K562 (cell line): Measurements from ENCODE around the gene PLOD1. TPM values are rescaled to one million over a fixed set of nuclear protein-coding genes. Genes with fewer than 3 reads are reported as not detected.

Source experiments
- BDP1 ChIP-seq: IDR thresholded peaks from 3 replicates; pipeline ENCODE4 v1.6.1; 2011; ENCODE audit not compliant: insufficient read length, insufficient read depth
- BRCA1 ChIP-seq, 2 experiments: fragments of 450-650 bp in 1 of 2; sonication (generic) in 1 of 2; formaldehyde crosslinking in 1 of 2; IDR thresholded peaks; 2 replicates each; pipeline versions ENCODE4 v1.5.0 to v1.6.1; 2017 to 2020; ENCODE audit warnings: mild to moderate bottlenecking in 1 of 2, missing genetic modification reagents in 1 of 2
- CBX5 ChIP-seq: IDR thresholded peaks from 2 replicates; pipeline ENCODE4 v1.6.1; 2014; ENCODE audit warnings: low read depth, borderline replicate concordance
- CHCHD3 ChIP-seq: fragments of 250-450 bp; sonication (Bioruptor Pico); IDR thresholded peaks from 2 replicates; pipeline ENCODE4 v2.1.2; 2022; ENCODE audit warnings: mild to moderate bottlenecking
- CHD2 ChIP-seq: IDR thresholded peaks from 2 replicates; pipeline ENCODE4 v1.6.1; 2011; ENCODE audit warnings: low read depth, low read length
- ESRRA ChIP-seq: fragments of 450-650 bp; IDR thresholded peaks from 2 replicates; pipeline ENCODE4 v1.6.1; 2014; ENCODE audit warnings: low read depth, mild to moderate bottlenecking, moderate library complexity, borderline replicate concordance
- ETV1 ChIP-seq: fragments of 450-650 bp; conservative IDR thresholded peaks from 2 replicates; pipeline ENCODE4 v1.6.1; 2016; ENCODE audit warnings: missing genetic modification characterization, control low read depth, low read depth, missing compliant biosample characterization
- FOXK2 ChIP-seq, 2 experiments: fragments of 450-650 bp; IDR thresholded peaks in 1 of 2; conservative IDR thresholded peaks in 1 of 2; 2 replicates each; pipeline ENCODE4 v1.6.1; 2016; ENCODE audit warnings: low read depth in 2 of 2, mild to moderate bottlenecking in 1 of 2
- GABPB2 ChIP-seq: fragments of 250-450 bp; sonication (Bioruptor Pico); conservative IDR thresholded peaks from 2 replicates; pipeline ENCODE4 v1.5.1; 2021; ENCODE audit warnings: mild to moderate bottlenecking
- ILF3 ChIP-seq: fragments of 450-650 bp; IDR thresholded peaks from 2 replicates; pipeline ENCODE4 v1.6.1; 2018; ENCODE audit warnings: antibody characterized with exemption, mild to moderate bottlenecking, moderate library complexity, borderline replicate concordance
- MAZ ChIP-seq, 2 experiments: fragments of 450-650 bp in 1 of 2; sonication (generic) in 1 of 2; formaldehyde crosslinking; IDR thresholded peaks in 1 of 2; conservative IDR thresholded peaks in 1 of 2; 2 replicates each; pipeline versions ENCODE4 v1.4.0 to v1.5.0; 2020; ENCODE audit warnings: mild to moderate bottlenecking in 1 of 2, missing genetic modification reagents in 1 of 2
- MCM3 ChIP-seq: fragments of 450-650 bp; IDR thresholded peaks from 2 replicates; pipeline ENCODE4 v1.6.1; 2016
- MEF2D ChIP-seq: conservative IDR thresholded peaks from 2 replicates; pipeline ENCODE4 v1.6.1; 2016; ENCODE audit warnings: low read depth, missing genetic modification characterization, missing compliant biosample characterization
- MTA3 ChIP-seq: fragments of 450-650 bp; formaldehyde crosslinking; IDR thresholded peaks from 2 replicates; pipeline ENCODE4 v1.6.1; 2017; ENCODE audit warnings: mild to moderate bottlenecking, borderline replicate concordance
- NEUROD1 ChIP-seq: fragments of 150-350 bp; IDR thresholded peaks from 2 replicates; pipeline ENCODE4 v1.6.1; 2014; ENCODE audit warnings: borderline replicate concordance, low read length, low read depth; ENCODE audit not compliant: partially characterized antibody
- NFIX ChIP-seq: fragments of 250-450 bp; sonication (Bioruptor Pico); IDR thresholded peaks from 2 replicates; pipeline ENCODE4 v1.4.0; 2020; ENCODE audit warnings: low read depth, mild to moderate bottlenecking, moderate library complexity
- PHF21A ChIP-seq: fragments of 450-650 bp; IDR thresholded peaks from 2 replicates; pipeline ENCODE4 v1.6.1; 2017; ENCODE audit warnings: low read depth, borderline replicate concordance
- PYGO2 ChIP-seq: fragments of 450-650 bp; IDR thresholded peaks from 2 replicates; pipeline ENCODE4 v1.6.1; 2016; ENCODE audit warnings: mild to moderate bottlenecking, missing genetic modification characterization, moderate library complexity, missing compliant biosample characterization
- RBBP5 ChIP-seq: fragments of 200-600 bp; sonication (generic); IDR thresholded peaks from 2 replicates; pipeline ENCODE4 v1.6.1; 2012; ENCODE audit warnings: borderline replicate concordance, mild to moderate bottlenecking, low read length, control low read depth, inconsistent platforms; ENCODE audit not compliant: insufficient read depth, poor library complexity, severe bottlenecking
- SNRNP70 ChIP-seq: fragments of 200-400 bp; formaldehyde crosslinking; optimal IDR thresholded peaks from 2 replicates; pipeline ENCODE3; 2017; ENCODE audit warnings: low read depth, low read length
- TFE3 ChIP-seq: fragments of 450-650 bp; formaldehyde crosslinking; IDR thresholded peaks from 2 replicates; pipeline ENCODE4 v1.4.0; 2020; ENCODE audit warnings: mild to moderate bottlenecking, mixed read lengths
- TGIF2 ChIP-seq: sonication (generic); formaldehyde crosslinking; IDR thresholded peaks from 2 replicates; pipeline ENCODE4 v1.8.1; 2022; ENCODE audit warnings: mild to moderate bottlenecking, missing genetic modification reagents, moderate library complexity
- ZNF184 ChIP-seq: sonication (generic); formaldehyde crosslinking; IDR thresholded peaks from 2 replicates; pipeline ENCODE4 v1.5.0; 2020; ENCODE audit warnings: missing genetic modification reagents
- ZNF551 ChIP-seq: fragments of 250-450 bp; sonication (Bioruptor Pico); IDR thresholded peaks from 2 replicates; pipeline ENCODE4 v1.5.0; 2021; ENCODE audit warnings: mild to moderate bottlenecking, moderate library complexity
- ZNF75A ChIP-seq: fragments of 450-650 bp; formaldehyde crosslinking; IDR thresholded peaks from 2 replicates; pipeline ENCODE4 v1.4.0; 2020; ENCODE audit warnings: mild to moderate bottlenecking
- ZNF766 ChIP-seq: fragments of 200-800 bp; sonication (Bioruptor generic); conservative IDR thresholded peaks from 2 replicates; pipeline ENCODE4 v1.6.1; 2016; ENCODE audit warnings: missing genetic modification characterization, missing compliant biosample characterization
- ZZZ3 ChIP-seq: fragments of 450-650 bp; IDR thresholded peaks from 2 replicates; pipeline ENCODE4 v1.6.1; 2016; ENCODE audit warnings: antibody characterized with exemption, mild to moderate bottlenecking, moderate library complexity
- polyA plus RNA-seq, 8 experiments: library from polyadenylated mRNA; depleted of rRNA in 4 of 8; stranded (reverse) in 5 of 8; unstranded in 3 of 8; fragments of >200 nt; fragmentation: Nextera tagmentation in 2 of 8; fragmentation: Illumina TruSeq in 1 of 8; extraction: Ambion mirVana in 2 of 8; extraction: Trizol in 1 of 8; gene quantifications; 2 replicates each; pipeline versions ENCODE4 v1.2.1 to v1.2.3, GENCODE V29; 2011 to 2014; ENCODE audit warnings: inconsistent platforms in 1 of 8, missing spikeins in 1 of 8
- total RNA-seq, 7 experiments: library from RNA; depleted of rRNA in 6 of 7; stranded (reverse); fragments of >200 nt in 6 of 7; fragmentation: Illumina TruSeq in 2 of 7; extraction: Trizol in 2 of 7; gene quantifications; 2 replicates each; pipeline versions ENCODE4 v1.2.1 to v1.2.3, GENCODE V29; 2011 to 2021; ENCODE audit warnings: low replicate concordance in 1 of 7
- TF ChIP-seq, protein P1 (sequence below): fragments of 250-450 bp; sonication (Bioruptor Pico); IDR thresholded peaks from 2 replicates; pipeline ENCODE4 v1.5.0; 2020; ENCODE audit warnings: mild to moderate bottlenecking, borderline replicate concordance

The PLOD1 gene
- total and polyA plus RNA-seq, 9 of the 15 experiments (the other 6 are each of a cell fraction or from before 2014, with no cell fraction given): 16.6 to 90.8 (median 52.7) TPM

GRCh38 chr1:12015001-12015491 is 80.5 kb downstream of the PLOD1 start (continued):
- TF ChIP-seq TFE3 (CRISPR knock-in tag) (peak; percentile 65), RBBP5 (no peak), MCM3 (no peak), ZZZ3 (no peak), ETV1 (tag) (no peak; the same call in 1 of the 2 replicates), MTA3 (0 out of 2 replicates have a peak, but pooled peaks have one; percentile 13), BDP1 (peak; percentile 36), FOXK2 (conservative IDR thresholded peaks at IDR 0.05 in 1 of 2, IDR thresholded peaks at IDR 0.05 in 1 of 2; ENCODE audit: low read depth in 2 of 2) (no peak; a peak in 1 of 4 replicates), PHF21A (no peak), PYGO2 (tag) (no peak), MAZ (CRISPR knock-in tag; conservative IDR thresholded peaks at IDR 0.05 in 1 of 2, IDR thresholded peaks at IDR 0.05 in 1 of 2) (no peak), NFIX (CRISPR knock-in tag) (no peak), ILF3 (no peak), SNRNP70 (no peak), CHD2 (no peak), CHCHD3 (CRISPR knock-in tag) (no peak), ESRRA (no peak), NEUROD1 (no peak), TGIF2 (no peak), ZNF766 (no peak), ZNF75A (CRISPR knock-in tag) (no peak), MEF2D (tag) (peak; percentile 73), GABPB2 (CRISPR knock-in tag) (no peak), ZNF551 (CRISPR knock-in tag) (no peak), BRCA1 (IDR thresholded peaks at IDR 0.05) (no peak), BRCA1 (CRISPR knock-in tag; IDR thresholded peaks at IDR 0.05) (no peak), CBX5 (no peak), ZNF184 (CRISPR knock-in tag) (no peak)
- TF ChIP-seq, protein P1, sequence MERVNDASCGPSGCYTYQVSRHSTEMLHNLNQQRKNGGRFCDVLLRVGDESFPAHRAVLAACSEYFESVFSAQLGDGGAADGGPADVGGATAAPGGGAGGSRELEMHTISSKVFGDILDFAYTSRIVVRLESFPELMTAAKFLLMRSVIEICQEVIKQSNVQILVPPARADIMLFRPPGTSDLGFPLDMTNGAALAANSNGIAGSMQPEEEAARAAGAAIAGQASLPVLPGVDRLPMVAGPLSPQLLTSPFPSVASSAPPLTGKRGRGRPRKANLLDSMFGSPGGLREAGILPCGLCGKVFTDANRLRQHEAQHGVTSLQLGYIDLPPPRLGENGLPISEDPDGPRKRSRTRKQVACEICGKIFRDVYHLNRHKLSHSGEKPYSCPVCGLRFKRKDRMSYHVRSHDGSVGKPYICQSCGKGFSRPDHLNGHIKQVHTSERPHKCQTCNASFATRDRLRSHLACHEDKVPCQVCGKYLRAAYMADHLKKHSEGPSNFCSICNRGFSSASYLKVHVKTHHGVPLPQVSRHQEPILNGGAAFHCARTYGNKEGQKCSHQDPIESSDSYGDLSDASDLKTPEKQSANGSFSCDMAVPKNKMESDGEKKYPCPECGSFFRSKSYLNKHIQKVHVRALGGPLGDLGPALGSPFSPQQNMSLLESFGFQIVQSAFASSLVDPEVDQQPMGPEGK (CRISPR knock-in tag): no peak
